ENCODE results near the gene CHRD. TPM values are rescaled to one million over a fixed set of nuclear protein-coding genes. Genes with fewer than 3 reads are reported as not detected.

The CHRD gene
- 0.18 and 0.32 TPM in 2 replicates for total RNA-seq

GRCh38 chr3:184379358-184380184 is at the start of gene CHRD:
CHRD (plus strand) TSS chr3:184380054; CDS start chr3:184380319, 265 bp downstream.

GRCh38 chr3:184337399-184337714 is 42.5 kb upstream of the CHRD start, which contains the start of gene FAM131A:
FAM131A (plus strand) TSS chr3:184337600; CDS start chr3:184337631, 31 bp downstream.

GRCh38 chr3:184361532-184361931 is 18.3 kb upstream of the CHRD start, which contains the start of the genes CLCN2 and POLR2H:
CLCN2 (minus strand) TSS chr3:184361605; CDS start chr3:184361479, 126 bp downstream.
POLR2H (plus strand) TSS chr3:184361710; CDS start chr3:184363493, 1,783 bp downstream.

GRCh38 chr3:184377882-184378445 is 1.9 kb upstream of the CHRD start, which contains the start of gene THPO:
THPO (minus strand) TSS chr3:184378207; CDS start chr3:184376259, 1,948 bp downstream.

Other genes starting within 250 kb of the CHRD start
- 18.6 and 22.2 TPM in 2 replicates for gene EIF2B5, start 244.7 kb upstream of the CHRD start, total RNA-seq
- 30.7 and 34.8 TPM in 2 replicates for gene DVL3, start 224.7 kb upstream of the CHRD start, total RNA-seq
- gene AP2M1, start 205.2 kb upstream of the CHRD start, total RNA-seq, result 371 and 429 TPM in 2 replicates
- 51.1 and 56.2 TPM in 2 replicates for gene ABCF3, start 193.9 kb upstream of the CHRD start, total RNA-seq
- gene VWA5B2, start 150.5 kb upstream of the CHRD start, total RNA-seq, result not detected in 2 replicates
- gene ALG3, start 131.1 kb upstream of the CHRD start, total RNA-seq, result 46.8 and 89.0 TPM in 2 replicates
- gene EEF1AKMT4, start 130.4 kb upstream of the CHRD start, total RNA-seq, result 3.6 and 5.2 TPM in 2 replicates
- 0.65 TPM in 1 of 2 replicates, not detected in the other for gene CAMK2N2, start 118.5 kb upstream of the CHRD start, total RNA-seq
- not detected in 2 replicates for gene ECE2, start 104.0 kb upstream of the CHRD start, total RNA-seq
- gene PSMD2, start 80.8 kb upstream of the CHRD start, total RNA-seq, result 240 and 344 TPM in 2 replicates
- 296 and 333 TPM in 2 replicates for gene EIF4G1, start 65.4 kb upstream of the CHRD start, total RNA-seq
- gene FAM131A, start 42.5 kb upstream of the CHRD start, total RNA-seq, result 15.9 and 24.2 TPM in 2 replicates
- 3.1 and 4.5 TPM in 2 replicates for gene CLCN2, start 18.4 kb upstream of the CHRD start, total RNA-seq
- 75.7 and 85.4 TPM in 2 replicates for gene POLR2H, start 18.3 kb upstream of the CHRD start, total RNA-seq
- gene THPO, start 1.8 kb upstream of the CHRD start, total RNA-seq, result not detected in 2 replicates
- gene EPHB3, start 181.7 kb downstream of the CHRD start, total RNA-seq, result 1.3 and 3.4 TPM in 2 replicates

Measured in cardiac atrium fibroblast (primary cell).